HEK293 (cell line): ENCODE results near the gene HMX1.

Experiments used
- CTCF ChIP-seq: fragments of 450-650 bp; formaldehyde crosslinking; IDR thresholded peaks from 2 replicates; pipeline ENCODE4 v1.5.1; 2016; ENCODE audit warnings: missing biosample characterization, missing genetic modification characterization
- KLF16 ChIP-seq: fragments of 450-650 bp; formaldehyde crosslinking; IDR thresholded peaks from 2 replicates; pipeline ENCODE4 v1.5.1; 2017; ENCODE audit warnings: missing biosample characterization, missing genetic modification characterization
- SETDB1 ChIP-seq: IDR thresholded peaks from one replicate; pipeline ENCODE4 v1.6.1; 2017; ENCODE audit warnings: mild to moderate bottlenecking, low read length, moderate library complexity, mixed read lengths; ENCODE audit not compliant: insufficient read length
- YY1 ChIP-seq: fragments of 450-650 bp; formaldehyde crosslinking; IDR thresholded peaks from 2 replicates; pipeline ENCODE4 v1.5.1; 2018; ENCODE audit warnings: missing biosample characterization, missing genetic modification characterization
- ZBTB1 ChIP-seq: fragments of 450-650 bp; formaldehyde crosslinking; IDR thresholded peaks from 2 replicates; pipeline ENCODE4 v1.5.1; 2016; ENCODE audit warnings: missing biosample characterization, missing genetic modification characterization
- ZFP41 ChIP-seq: fragments of 450-650 bp; formaldehyde crosslinking; IDR thresholded peaks from 2 replicates; pipeline ENCODE4 v1.5.1; 2016; ENCODE audit warnings: missing biosample characterization, missing genetic modification characterization, borderline replicate concordance
- ZNF561 ChIP-seq: fragments of 450-650 bp; IDR thresholded peaks from 2 replicates; pipeline ENCODE4 v1.5.1; 2018; ENCODE audit warnings: missing biosample characterization, missing genetic modification characterization, borderline replicate concordance
- ZNF664 ChIP-seq: fragments of 450-650 bp; formaldehyde crosslinking; IDR thresholded peaks from 2 replicates; pipeline ENCODE4 v1.5.1; 2016; ENCODE audit warnings: missing biosample characterization, missing genetic modification characterization
- ZNF707 ChIP-seq: fragments of 450-650 bp; formaldehyde crosslinking; IDR thresholded peaks from 2 replicates; pipeline ENCODE4 v1.5.1; 2016; ENCODE audit warnings: missing biosample characterization, missing genetic modification characterization
- ZNF747 ChIP-seq: fragments of 450-650 bp; formaldehyde crosslinking; IDR thresholded peaks from 2 replicates; pipeline ENCODE4 v1.5.1; 2016; ENCODE audit warnings: missing biosample characterization, missing genetic modification characterization
- ZSCAN5A ChIP-seq: fragments of 450-650 bp; formaldehyde crosslinking; IDR thresholded peaks from 2 replicates; pipeline ENCODE4 v1.5.1; 2016; ENCODE audit warnings: missing biosample characterization, missing genetic modification characterization
- TF ChIP-seq, protein P1 (sequence below): fragments of 450-650 bp; formaldehyde crosslinking; IDR thresholded peaks from 2 replicates; pipeline ENCODE4 v1.5.1; 2016; ENCODE audit warnings: missing biosample characterization, missing genetic modification characterization
- TF ChIP-seq, protein P2 (sequence below): fragments of 450-650 bp; formaldehyde crosslinking; IDR thresholded peaks from 2 replicates; pipeline ENCODE4 v1.5.1; 2016; ENCODE audit warnings: missing biosample characterization, missing genetic modification characterization
- TF ChIP-seq, protein P3 (sequence below): fragments of 450-650 bp; formaldehyde crosslinking; IDR thresholded peaks from 2 replicates; pipeline ENCODE4 v1.5.1; 2016; ENCODE audit warnings: missing biosample characterization, missing genetic modification characterization

DNA sequence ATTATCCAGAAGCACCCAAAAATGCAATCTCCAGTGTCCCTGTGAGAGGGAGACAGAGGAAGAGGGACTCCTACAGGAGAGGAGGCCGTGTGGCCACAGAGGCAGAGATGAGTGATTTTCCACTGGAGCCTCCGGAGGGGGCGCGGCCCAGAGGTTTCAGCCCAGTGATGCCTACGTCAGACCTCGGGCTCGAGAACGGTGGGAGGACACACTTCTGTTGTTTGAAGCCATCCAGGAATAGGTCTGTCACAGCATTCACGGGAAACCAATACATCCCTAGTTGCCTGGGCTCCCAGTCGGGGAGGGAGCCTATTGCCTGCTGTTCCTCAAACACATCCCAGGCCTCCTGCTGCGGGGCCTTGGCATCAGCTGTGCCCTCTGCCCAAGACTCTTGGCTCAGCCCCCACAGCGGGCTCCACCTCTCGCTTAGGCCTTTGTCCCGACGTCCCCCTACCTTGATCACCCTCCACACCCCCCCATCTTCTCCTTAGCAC lies 39.2 kb upstream of the HMX1 start:
- no peak for TF ChIP-seq ZBTB1
- no peak for TF ChIP-seq CTCF (tag by site-specific recombination)
- TF ChIP-seq ZFP41 (tag by site-specific recombination), result no peak
- TF ChIP-seq, protein P1, sequence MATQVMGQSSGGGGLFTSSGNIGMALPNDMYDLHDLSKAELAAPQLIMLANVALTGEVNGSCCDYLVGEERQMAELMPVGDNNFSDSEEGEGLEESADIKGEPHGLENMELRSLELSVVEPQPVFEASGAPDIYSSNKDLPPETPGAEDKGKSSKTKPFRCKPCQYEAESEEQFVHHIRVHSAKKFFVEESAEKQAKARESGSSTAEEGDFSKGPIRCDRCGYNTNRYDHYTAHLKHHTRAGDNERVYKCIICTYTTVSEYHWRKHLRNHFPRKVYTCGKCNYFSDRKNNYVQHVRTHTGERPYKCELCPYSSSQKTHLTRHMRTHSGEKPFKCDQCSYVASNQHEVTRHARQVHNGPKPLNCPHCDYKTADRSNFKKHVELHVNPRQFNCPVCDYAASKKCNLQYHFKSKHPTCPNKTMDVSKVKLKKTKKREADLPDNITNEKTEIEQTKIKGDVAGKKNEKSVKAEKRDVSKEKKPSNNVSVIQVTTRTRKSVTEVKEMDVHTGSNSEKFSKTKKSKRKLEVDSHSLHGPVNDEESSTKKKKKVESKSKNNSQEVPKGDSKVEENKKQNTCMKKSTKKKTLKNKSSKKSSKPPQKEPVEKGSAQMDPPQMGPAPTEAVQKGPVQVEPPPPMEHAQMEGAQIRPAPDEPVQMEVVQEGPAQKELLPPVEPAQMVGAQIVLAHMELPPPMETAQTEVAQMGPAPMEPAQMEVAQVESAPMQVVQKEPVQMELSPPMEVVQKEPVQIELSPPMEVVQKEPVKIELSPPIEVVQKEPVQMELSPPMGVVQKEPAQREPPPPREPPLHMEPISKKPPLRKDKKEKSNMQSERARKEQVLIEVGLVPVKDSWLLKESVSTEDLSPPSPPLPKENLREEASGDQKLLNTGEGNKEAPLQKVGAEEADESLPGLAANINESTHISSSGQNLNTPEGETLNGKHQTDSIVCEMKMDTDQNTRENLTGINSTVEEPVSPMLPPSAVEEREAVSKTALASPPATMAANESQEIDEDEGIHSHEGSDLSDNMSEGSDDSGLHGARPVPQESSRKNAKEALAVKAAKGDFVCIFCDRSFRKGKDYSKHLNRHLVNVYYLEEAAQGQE (tag by site-specific recombination), result no peak
- no peak for TF ChIP-seq ZNF664
- TF ChIP-seq ZNF747 (tag by site-specific recombination), result no peak
- no peak for TF ChIP-seq ZNF561 (tag by site-specific recombination)
- no peak for TF ChIP-seq ZNF707 (tag by site-specific recombination)
- TF ChIP-seq, protein P2, sequence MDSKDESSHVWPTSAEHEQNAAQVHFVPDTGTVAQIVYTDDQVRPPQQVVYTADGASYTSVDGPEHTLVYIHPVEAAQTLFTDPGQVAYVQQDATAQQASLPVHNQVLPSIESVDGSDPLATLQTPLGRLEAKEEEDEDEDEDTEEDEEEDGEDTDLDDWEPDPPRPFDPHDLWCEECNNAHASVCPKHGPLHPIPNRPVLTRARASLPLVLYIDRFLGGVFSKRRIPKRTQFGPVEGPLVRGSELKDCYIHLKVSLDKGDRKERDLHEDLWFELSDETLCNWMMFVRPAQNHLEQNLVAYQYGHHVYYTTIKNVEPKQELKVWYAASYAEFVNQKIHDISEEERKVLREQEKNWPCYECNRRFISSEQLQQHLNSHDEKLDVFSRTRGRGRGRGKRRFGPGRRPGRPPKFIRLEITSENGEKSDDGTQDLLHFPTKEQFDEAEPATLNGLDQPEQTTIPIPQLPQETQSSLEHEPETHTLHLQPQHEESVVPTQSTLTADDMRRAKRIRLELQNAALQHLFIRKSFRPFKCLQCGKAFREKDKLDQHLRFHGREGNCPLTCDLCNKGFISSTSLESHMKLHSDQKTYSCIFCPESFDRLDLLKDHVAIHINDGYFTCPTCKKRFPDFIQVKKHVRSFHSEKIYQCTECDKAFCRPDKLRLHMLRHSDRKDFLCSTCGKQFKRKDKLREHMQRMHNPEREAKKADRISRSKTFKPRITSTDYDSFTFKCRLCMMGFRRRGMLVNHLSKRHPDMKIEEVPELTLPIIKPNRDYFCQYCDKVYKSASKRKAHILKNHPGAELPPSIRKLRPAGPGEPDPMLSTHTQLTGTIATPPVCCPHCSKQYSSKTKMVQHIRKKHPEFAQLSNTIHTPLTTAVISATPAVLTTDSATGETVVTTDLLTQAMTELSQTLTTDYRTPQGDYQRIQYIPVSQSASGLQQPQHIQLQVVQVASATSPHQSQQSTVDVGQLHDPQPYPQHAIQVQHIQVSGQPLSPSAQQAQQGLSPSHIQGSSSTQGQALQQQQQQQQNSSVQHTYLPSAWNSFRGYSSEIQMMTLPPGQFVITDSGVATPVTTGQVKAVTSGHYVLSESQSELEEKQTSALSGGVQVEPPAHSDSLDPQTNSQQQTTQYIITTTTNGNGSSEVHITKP (tag by site-specific recombination), result no peak
- TF ChIP-seq KLF16 (tag by site-specific recombination), result no peak
- TF ChIP-seq, protein P3, sequence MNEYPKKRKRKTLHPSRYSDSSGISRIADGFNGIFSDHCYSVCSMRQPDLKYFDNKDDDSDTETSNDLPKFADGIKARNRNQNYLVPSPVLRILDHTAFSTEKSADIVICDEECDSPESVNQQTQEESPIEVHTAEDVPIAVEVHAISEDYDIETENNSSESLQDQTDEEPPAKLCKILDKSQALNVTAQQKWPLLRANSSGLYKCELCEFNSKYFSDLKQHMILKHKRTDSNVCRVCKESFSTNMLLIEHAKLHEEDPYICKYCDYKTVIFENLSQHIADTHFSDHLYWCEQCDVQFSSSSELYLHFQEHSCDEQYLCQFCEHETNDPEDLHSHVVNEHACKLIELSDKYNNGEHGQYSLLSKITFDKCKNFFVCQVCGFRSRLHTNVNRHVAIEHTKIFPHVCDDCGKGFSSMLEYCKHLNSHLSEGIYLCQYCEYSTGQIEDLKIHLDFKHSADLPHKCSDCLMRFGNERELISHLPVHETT (tag by site-specific recombination), result no peak
- no peak for TF ChIP-seq SETDB1
- TF ChIP-seq ZSCAN5A (tag by site-specific recombination), result no peak
- TF ChIP-seq YY1 (tag by site-specific recombination), result no peak
